ENCODE data around the gene METTL16. TPM values are rescaled to one million over a fixed set of nuclear protein-coding genes. Genes with fewer than 3 reads are reported as not detected.

METTL16 gene
- total and polyA plus RNA-seq, 9 of the 15 experiments (the other 6 are each of a cell fraction or from before 2014, with no cell fraction given): 12.1 to 30.5 (median 19.8) TPM

DNA sequence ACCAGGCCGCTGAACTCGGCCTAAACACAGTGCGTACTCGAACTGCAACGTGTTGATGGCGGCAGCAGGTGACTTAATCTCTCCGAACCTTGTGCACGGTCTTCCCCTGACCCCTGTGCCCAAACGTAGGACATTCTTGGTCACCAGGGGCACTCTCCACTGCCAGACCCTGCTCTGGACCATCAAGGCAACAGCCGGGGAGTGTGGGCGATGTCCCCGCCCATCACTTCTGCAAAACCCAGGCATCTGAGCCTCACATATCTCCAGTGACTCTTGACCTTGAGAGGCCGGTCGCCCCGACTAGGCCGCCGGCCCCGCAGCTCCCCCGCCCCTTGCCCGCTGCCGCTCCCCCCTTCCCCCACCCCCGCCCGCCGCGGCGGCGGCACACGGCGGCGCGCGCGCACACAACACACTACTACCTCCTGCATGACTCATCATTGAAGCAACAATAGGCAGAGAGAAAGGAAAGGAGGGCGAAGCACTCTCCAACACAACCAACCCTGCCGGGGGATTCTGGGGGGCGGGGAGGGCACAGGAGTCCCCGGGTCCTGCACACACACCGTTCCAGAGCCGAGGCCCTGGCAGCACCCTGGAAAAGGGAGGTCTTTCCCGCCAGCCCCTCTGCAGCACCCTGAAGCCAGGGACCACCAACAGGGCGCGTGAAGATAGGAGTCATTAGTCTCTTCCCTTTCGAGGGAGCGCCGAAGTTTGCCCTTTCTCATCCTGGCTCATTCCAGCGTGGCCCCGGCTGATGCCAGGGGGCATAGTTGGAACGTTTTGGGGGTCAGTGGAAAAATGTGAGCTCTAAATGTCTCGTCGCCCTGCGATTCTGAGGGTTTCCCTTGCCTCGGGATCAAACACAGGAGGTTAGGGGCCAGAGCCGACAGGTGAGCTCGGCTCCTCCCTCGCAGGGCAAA is 112.8 kb downstream of the METTL16 start (continued):
- TF ChIP-seq, protein P1, sequence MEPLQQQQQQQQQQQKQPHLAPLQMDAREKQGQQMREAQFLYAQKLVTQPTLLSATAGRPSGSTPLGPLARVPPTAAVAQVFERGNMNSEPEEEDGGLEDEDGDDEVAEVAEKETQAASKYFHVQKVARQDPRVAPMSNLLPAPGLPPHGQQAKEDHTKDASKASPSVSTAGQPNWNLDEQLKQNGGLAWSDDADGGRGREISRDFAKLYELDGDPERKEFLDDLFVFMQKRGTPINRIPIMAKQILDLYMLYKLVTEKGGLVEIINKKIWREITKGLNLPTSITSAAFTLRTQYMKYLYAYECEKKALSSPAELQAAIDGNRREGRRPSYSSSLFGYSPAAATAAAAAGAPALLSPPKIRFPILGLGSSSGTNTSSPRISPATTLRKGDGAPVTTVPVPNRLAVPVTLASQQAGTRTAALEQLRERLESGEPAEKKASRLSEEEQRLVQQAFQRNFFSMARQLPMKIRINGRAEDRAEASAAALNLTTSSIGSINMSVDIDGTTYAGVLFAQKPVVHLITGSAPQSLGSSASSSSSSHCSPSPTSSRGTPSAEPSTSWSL (CRISPR knock-in tag; IDR thresholded peaks at IDR 0.05; ENCODE audit: borderline replicate concordance): no peak
- TF ChIP-seq TBP (optimal IDR thresholded peaks at IDR 0.05; ENCODE audit: low read depth, low read length) (peak; percentile 36), POLR2A (conservative IDR thresholded peaks at IDR 0.05) (peak; percentile 34), ZFX (CRISPR knock-in tag; IDR thresholded peaks at IDR 0.05) (peak; percentile 44), FIP1L1 (IDR thresholded peaks at IDR 0.05; ENCODE audit: low read depth, low read length, poor library complexity, severe bottlenecking) (no peak), BRD9 (IDR thresholded peaks at IDR 0.05; ENCODE audit: low read depth, partially characterized antibody) (peak; percentile 91), HIVEP1 (CRISPR knock-in tag; IDR thresholded peaks at IDR 0.05) (no peak), LEF1 (IDR thresholded peaks at IDR 0.05) (peak; percentile 15; the same call in 1 of the 2 replicates), U2AF2 (optimal IDR thresholded peaks at IDR 0.05; ENCODE audit: low read depth, low read length) (no peak), ZBTB7A (IDR thresholded peaks at IDR 0.05; ENCODE audit: borderline replicate concordance, control insufficient read depth, low read depth, low read length) (no peak), SMARCA5 (IDR thresholded peaks at IDR 0.05) (peak; percentile 75), ZNF184 (CRISPR knock-in tag; IDR thresholded peaks at IDR 0.05) (no peak), ZBED1 (IDR thresholded peaks at IDR 0.05) (no peak), FOXJ2 (tag; IDR thresholded peaks at IDR 0.05) (no peak), PRMT5 (CRISPR knock-in tag; IDR thresholded peaks at IDR 0.05) (no peak), HNRNPH1 (optimal IDR thresholded peaks at IDR 0.05; ENCODE audit: low read depth, low read length) (no peak), HNRNPLL (IDR thresholded peaks at IDR 0.05; ENCODE audit: low read depth, low read length, poor library complexity, severe bottlenecking) (no peak), ZBTB8A (IDR thresholded peaks at IDR 0.05; ENCODE audit: partially characterized antibody) (no peak), ZBTB17 (CRISPR knock-in tag; IDR thresholded peaks at IDR 0.05) (no peak), FOXP1 (CRISPR knock-in tag; IDR thresholded peaks at IDR 0.05) (no peak), XRCC3 (IDR thresholded peaks at IDR 0.05) (no peak), E2F3 (CRISPR knock-in tag; IDR thresholded peaks at IDR 0.05) (no peak), BCOR (IDR thresholded peaks at IDR 0.05) (no peak)
- TF ChIP-seq, protein P2, sequence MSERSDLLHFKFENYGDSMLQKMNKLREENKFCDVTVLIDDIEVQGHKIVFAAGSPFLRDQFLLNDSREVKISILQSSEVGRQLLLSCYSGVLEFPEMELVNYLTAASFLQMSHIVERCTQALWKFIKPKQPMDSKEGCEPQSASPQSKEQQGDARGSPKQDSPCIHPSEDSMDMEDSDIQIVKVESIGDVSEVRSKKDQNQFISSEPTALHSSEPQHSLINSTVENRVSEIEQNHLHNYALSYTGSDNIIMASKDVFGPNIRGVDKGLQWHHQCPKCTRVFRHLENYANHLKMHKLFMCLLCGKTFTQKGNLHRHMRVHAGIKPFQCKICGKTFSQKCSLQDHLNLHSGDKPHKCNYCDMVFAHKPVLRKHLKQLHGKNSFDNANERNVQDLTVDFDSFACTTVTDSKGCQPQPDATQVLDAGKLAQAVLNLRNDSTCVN (CRISPR knock-in tag; IDR thresholded peaks at IDR 0.05): no peak
- TF ChIP-seq, protein P3, sequence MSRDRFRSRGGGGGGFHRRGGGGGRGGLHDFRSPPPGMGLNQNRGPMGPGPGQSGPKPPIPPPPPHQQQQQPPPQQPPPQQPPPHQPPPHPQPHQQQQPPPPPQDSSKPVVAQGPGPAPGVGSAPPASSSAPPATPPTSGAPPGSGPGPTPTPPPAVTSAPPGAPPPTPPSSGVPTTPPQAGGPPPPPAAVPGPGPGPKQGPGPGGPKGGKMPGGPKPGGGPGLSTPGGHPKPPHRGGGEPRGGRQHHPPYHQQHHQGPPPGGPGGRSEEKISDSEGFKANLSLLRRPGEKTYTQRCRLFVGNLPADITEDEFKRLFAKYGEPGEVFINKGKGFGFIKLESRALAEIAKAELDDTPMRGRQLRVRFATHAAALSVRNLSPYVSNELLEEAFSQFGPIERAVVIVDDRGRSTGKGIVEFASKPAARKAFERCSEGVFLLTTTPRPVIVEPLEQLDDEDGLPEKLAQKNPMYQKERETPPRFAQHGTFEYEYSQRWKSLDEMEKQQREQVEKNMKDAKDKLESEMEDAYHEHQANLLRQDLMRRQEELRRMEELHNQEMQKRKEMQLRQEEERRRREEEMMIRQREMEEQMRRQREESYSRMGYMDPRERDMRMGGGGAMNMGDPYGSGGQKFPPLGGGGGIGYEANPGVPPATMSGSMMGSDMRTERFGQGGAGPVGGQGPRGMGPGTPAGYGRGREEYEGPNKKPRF (IDR thresholded peaks at IDR 0.05; ENCODE audit: low read depth, low read length): no peak

All from K562 (cell line).